CMK (cell line): ENCODE data around the gene EVI2A.
"Not testable (repeated sequence)": the region's sequence is repeated elsewhere in the genome, so short reads cannot be mapped to it uniquely, and the experiment has no call there.

Experiments
- DNase-seq: peaks from one replicate; pipeline ENCODE4 v3.0.0-alpha.2; 2010; ENCODE audit warnings: low read depth

The EVI2A gene

GRCh38 chr17:31321481-31321880, at the start of gene EVI2A:
Gene EVI2A, minus strand, starts transcription at chr17:31321622. Its CDS starts 2,609 bp downstream, at chr17:31319013.
- no peak for DNase-seq

- DNase-seq = no peak
These were observed 47.8 kb upstream of the EVI2A start for GRCh38 chr17:31369266-31369665.

- DNase-seq = no peak
These were observed 44.7 kb upstream of the EVI2A start for GRCh38 chr17:31366088-31366487.

DNA sequence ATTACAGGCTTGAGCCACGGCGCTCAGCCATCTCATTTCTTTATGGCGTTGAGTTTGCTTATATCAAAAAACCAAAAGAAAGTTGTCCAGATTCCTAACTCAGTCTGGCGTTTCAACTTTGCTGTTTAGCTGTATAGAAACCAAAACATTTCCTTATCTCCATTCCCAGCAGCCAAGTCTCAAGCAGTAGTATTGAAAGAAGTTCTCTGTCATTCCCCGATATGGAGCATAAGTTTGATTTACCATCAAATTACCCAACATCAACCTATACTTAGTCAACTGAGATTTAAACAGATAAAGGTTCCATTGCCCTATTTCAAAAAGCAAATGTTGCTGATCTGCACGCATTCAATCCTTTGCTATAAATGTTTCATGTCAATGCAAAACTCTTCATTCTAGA, 42.6 kb upstream of the EVI2A start:
- DNase-seq = no peak

DNA sequence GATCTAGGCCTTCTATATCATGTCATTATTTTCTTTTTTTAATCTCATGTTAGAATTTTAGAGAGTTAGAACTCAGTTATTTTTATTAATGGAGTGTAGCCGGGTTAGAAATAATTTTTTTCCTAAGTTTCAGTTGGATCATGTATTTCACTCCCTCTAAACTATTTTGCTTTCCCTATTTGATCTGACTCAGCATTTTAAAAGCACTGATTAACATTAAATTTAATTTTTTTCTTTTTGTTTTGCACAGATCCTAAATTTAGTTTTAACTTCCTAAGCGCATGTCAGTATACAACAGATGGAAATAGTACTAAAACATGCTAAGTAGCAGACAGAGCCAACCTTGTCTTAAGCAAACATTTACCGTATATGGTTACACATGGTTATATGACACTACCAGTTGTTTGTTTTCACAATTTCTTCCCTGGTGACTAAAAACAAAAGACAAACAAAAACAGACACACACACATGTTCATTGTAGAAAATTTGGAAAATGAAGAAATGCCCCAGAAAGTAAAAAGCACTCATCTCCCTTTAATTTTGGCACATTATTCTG, 36.5 kb upstream of the EVI2A start:
- no peak for DNase-seq

GRCh38 chr17:31357091-31357490, 35.7 kb upstream of the EVI2A start:
- no peak for DNase-seq

- DNase-seq = no peak
These were observed 34.5 kb upstream of the EVI2A start for GRCh38 chr17:31355935-31356334.

DNA sequence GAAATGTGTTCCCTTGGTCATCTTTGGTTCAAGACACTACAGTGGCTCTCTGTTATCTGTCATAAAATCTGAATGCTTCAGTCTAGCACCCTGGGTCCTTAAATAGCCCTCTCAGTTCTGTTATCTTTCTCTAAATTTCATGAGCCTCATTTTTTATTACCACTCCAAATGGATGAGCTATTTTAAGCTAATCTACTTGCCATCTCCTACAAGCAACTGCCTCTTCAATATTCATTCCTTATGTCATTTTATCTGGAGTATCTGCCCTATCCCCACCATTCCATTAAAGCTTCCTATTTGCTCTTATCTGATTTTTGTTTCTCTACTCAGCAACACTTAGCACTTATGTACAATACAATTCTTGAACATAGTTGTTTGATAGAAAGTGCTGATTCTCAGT, 28.0 kb upstream of the EVI2A start:
- no peak for DNase-seq

DNA sequence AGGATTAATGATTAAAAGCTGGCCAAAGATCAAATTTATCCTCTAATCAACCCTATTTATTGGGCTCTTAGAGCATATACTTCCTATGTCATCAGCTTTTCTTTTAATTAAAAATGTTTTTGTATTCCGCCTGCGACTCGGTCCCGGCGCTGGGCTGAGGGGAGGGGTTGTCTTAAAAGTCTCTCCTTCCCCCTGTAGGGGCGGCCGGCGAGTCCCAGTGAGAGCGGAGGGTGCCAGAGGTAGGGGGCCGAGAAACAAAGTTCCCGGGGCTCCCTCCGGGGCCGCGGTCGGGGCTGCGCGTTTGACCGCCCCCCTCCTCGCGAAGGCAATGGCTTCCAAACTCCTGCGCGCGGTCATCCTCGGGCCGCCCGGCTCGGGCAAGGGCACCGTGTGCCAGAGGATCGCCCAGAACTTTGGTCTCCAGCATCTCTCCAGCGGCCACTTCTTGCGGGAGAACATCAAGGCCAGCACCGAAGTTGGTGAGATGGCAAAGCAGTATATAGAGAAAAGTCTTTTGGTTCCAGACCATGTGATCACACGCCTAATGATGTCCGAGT, 23.8 kb upstream of the EVI2A start:
- DNase-seq = not testable (repeated sequence)

- no peak for DNase-seq
These were observed 18.7 kb upstream of the EVI2A start for GRCh38 chr17:31339906-31340661.

DNA sequence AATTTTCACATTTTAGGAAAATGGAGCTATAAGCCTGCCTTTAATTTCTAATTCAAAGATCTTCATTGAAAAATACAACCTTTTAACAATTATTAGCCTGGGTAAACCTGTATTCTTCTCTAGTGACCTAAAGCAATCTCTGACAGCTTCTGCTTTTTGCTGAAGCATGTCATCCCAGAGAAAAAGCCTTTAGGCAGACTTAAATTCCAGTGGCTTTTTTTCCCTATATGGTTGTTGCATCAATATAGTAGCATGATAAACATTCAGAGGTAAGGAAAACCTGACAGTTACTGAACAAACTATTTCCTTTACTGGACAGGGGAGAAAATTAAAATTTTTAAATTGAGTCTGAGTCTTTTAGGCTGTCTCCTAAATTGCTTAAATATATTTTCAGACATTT, 7.8 kb upstream of the EVI2A start:
- no peak for DNase-seq

DNA sequence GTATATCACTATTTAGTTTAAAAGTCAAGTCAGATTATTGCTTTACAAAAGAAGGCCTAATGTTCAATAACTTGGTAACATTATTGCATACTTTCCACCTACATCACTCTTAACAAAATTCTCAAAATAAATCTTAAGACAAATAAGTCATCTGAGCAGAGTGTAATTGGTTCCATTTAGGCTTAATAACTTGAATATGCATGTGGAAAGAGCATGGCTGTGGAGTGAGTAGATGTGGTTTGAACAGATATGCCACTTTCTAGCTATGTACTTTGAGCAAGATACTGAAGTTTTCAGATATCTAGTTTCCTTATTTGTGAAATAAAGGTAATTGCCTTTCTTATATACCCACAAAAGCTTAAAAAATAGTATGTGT, 6.7 kb upstream of the EVI2A start:
- no peak for DNase-seq

DNA sequence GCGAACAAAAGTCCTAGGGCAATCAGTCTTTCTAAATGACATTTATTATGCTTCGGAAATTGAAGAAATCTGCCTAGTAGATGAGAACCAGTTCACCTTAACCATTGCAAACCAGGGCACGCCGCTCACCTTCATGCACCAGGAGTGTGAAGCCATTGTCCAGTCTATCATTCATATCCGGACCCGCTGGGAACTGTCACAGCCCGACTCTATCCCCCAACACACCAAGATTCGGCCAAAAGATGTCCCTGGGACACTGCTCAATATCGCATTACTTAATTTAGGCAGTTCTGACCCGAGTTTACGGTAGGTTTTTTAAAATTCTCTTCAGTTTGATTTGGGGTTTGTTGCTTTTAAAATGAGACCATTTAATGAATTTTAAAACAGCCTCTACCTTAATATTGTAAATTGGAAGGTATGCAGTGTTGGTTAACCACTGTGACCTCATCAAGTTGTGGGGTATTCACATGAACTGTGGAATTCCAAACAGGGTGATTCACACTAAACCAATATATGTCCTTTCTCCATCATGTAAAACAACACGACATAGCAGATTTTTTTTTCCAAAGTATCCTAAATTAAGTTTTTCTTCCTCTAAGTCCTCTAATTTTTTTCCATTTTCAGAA, 6.2 kb upstream of the EVI2A start:
- DNase-seq = no peak

DNA sequence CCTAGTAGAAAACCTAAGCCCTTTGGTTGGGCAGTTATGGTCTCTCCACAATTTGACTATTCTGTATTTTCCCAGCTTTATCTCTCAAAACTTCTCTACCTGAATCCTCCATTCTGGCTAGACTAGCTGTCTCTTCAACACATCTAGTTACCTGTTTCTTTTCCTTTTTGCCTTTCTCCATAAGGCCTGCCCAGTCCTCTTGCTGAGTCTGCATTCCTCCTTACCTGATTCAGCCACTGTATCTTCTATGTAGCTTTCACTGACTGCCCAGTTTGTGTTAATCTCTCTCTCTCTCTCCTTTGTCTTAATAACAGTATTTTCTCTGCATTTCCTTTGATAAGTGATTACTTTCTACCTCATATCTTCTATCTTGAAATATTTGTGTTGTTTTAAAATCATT, 2.1 kb upstream of the EVI2A start:
- no peak for DNase-seq

- no peak for DNase-seq
These were observed 544 bp upstream of the EVI2A start for GRCh38 chr17:31321966-31322365.

- DNase-seq = no peak
These were observed 631 bp downstream of the EVI2A start for GRCh38 chr17:31320791-31321190.

- no peak for DNase-seq
These were observed 1.2 kb downstream of the EVI2A start for GRCh38 chr17:31320241-31320640.

- DNase-seq = no peak
These were observed 2.4 kb downstream of the EVI2A start for GRCh38 chr17:31318851-31319661.

DNA sequence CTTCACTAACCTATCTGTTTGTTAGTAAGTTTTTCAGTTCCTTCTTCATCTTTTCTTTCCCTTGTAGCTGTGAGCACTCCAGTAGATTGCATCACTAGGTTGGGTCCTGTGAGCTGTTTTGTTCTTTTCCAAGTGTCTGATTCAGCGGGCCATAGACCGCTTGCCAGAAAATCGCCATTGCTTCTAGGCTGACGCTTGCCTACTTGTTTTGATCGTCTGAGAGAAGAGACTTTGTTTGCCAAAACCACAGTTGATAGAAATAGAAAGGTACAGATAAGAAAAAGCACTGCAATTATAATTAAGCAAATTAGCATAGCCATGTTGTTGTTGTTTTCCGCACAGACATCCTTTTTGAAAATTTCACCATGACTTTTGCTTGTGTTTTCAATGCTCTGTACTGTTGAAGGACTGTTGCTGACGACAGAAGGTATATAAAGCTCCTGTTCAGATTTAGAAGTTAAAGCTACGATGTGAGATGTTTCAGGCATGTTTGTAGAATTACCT, 3.1 kb downstream of the EVI2A start:
- DNase-seq = no peak

DNA sequence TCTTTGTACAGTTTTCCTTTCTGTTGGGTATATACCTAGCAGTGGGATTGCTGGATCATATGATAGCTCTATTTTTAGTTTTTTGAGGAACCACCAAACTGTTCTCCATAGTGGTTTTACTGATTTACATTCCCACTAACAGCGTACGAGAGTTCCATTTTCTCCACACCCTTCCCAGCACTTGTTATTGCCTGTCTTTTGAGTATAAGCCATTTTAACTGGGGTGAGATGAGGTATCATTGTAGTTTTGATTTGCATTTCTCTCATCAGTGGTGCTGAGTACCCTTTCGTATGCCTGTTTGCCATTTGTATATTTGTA, 6.7 kb downstream of the EVI2A start:
- no peak for DNase-seq

GRCh38 chr17:31313982-31314781, 7.2 kb downstream of the EVI2A start, which contains the start of gene EVI2B:
Gene EVI2B, minus strand, starts transcription at chr17:31314054. Its CDS starts 8,445 bp downstream, at chr17:31305609.
- DNase-seq = no peak
